Activated T-cell treated with anti-CD3 and anti-CD28 coated beads, Interleukin-2, amount 50 U/mL, for 24 hours (primary cell): Measurements from ENCODE around the gene CD1D.

Source experiments
- DNase-seq: peaks from one replicate; pipeline ENCODE4 v3.0.0-alpha.2; 2020
- H3K27ac Mint-ChIP-seq: 2 replicates; pipeline ENCODE4 v1.8.0; 2020; ENCODE audit warnings: mild to moderate bottlenecking, mixed read lengths
- H3K27me3 Mint-ChIP-seq: 2 replicates; pipeline ENCODE4 v1.8.0; 2020; ENCODE audit warnings: mixed read lengths
- H3K36me3 Mint-ChIP-seq: 2 replicates; pipeline ENCODE4 v1.8.0; 2020; ENCODE audit warnings: low read depth, mixed read lengths
- H3K4me1 Mint-ChIP-seq: 2 replicates; pipeline ENCODE4 v1.8.0; 2020; ENCODE audit warnings: low read depth, mixed read lengths
- H3K4me3 Mint-ChIP-seq: 2 replicates; pipeline ENCODE4 v1.8.0; 2020; ENCODE audit warnings: mild to moderate bottlenecking, moderate library complexity, mixed read lengths
- H3K9me3 Mint-ChIP-seq: 2 replicates; pipeline ENCODE4 v1.8.0; 2020; ENCODE audit warnings: mixed read lengths

CD1D gene

DNA sequence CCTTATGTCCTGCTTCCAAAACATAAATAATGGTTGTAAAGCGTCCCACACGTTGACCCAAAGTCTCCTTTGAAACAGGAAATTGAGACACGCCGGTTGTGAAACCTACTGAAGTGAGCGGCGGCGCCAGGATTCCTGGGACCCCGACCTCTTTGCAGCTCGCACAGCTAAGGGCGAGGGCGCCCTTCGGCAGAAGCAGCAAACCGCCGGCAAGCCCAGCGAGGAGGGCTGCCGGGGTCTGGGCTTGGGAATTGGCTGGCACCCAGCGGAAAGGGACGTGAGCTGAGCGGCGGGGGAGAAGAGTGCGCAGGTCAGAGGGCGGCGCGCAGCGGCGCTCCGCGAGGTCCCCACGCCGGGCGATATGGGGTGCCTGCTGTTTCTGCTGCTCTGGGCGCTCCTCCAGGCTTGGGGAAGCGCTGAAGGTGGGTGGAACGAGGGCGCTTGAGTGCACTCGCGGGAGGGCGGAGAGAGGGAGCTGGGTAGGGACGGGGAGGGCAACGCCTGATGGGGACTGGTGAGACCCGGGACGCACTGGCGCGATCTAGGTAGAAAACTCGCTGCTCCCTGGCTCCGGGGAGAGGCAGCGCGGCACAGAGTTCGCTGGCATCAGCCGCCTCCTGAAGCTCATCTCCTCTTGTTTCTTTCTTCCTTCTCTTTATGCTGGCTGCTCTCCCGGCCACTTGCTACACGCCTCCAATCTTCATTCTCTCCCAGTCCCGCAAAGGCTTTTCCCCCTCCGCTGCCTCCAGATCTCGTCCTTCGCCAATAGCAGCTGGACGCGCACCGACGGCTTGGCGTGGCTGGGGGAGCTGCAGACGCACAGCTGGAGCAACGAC is at the start of gene CD1D:
Gene CD1D (plus strand): TSS at position 155 of the 836 bp plus-strand sequence. CDS start 207 bp downstream, at position 362.
- DNase-seq = peak; percentile 38
- H3K9me3 Mint-ChIP-seq = no peaks in the 10 kb centered on the region
- H3K27me3 Mint-ChIP-seq = peaks cover 87% of the 10 kb centered on the region
- H3K4me3 Mint-ChIP-seq = peak within 1 kb of the TSS; percentile 77
- peaks cover 16% of the 10 kb centered on the region for H3K4me1 Mint-ChIP-seq
- H3K36me3 Mint-ChIP-seq = no peaks in the 10 kb centered on the region
- H3K27ac Mint-ChIP-seq = no peak within 1 kb of the TSS

DNA sequence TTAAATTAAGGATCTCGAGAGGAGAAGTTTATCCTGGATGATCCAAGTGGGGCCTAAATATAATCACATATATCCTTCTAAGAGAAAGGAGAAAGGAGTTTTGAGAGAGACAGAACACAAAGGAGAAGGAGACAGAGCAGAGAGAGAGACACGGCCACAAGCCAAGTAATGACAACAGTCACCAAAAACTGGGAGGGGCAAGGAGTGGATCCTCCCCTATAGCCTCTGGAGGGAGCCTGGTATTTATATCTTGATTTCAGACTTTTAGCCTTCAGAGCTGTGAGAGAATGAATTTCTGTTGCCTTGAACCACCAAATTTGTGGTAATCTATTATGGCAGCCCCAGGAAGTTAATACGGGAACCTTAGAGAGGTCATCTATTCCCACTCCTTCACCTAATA is 49.5 kb upstream of the CD1D start:
- Mint-ChIP-seq H3K36me3 (no peaks in the 10 kb centered on the region), H3K4me1 (peaks cover 1% of the 10 kb centered on the region), H3K4me3 (no peak overlapping the region), H3K27me3 (peaks cover 17% of the 10 kb centered on the region), H3K9me3 (no peaks in the 10 kb centered on the region), H3K27ac (no peak overlapping the region)
- DNase-seq = no peak

DNA sequence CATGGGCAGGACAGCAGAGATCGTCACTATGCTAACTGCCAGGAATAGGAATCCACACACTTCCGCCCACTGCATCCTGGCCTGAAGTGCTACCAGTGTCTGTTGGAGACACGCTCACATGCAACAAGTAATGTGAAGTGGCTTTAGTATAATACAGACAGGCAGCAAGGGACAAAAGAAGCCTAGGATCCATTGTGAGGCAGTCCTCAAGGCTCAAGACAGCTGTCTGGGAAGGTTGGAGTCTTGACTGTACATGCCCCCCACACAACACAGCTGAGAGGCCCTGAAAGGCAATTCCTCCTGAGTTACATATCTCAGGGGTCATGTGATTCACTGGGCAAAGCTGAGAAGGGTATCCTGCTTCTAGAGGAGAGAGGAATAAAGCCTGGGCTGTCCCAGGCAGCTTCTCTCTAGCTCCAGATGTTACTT is 39.9 kb upstream of the CD1D start:
- H3K4me3 Mint-ChIP-seq = no peak overlapping the region
- peaks cover 2% of the 10 kb centered on the region for H3K27me3 Mint-ChIP-seq
- no peaks in the 10 kb centered on the region for H3K36me3 Mint-ChIP-seq
- H3K27ac Mint-ChIP-seq = no peak overlapping the region
- DNase-seq = no peak
- no peaks in the 10 kb centered on the region for H3K9me3 Mint-ChIP-seq
- H3K4me1 Mint-ChIP-seq = no peaks in the 10 kb centered on the region

DNA sequence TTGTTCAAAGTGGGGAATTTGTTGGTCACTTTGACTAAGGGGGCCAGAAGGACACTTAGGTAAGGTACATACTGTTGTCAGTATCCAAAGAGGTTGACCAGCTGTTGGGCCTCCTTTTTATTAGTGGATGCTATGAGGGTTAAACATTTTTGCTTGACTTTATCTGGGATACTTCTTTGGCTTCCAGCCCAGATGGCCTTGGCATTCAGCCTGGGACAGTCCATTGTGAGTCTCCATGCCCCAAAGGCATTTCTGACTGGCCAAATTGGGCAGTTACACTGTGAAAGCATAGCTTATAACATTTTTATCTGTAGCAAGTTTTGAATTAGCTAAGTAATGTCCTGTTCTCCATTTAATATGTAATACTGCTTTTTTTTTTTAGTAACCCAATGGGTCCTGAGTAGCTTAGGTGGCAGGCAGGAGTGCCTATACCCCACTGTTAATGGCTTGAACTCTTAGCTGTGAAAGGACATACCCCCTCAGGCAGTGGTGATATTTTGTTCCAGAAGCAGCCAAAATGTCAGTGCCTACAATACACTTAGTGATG is 35.4 kb upstream of the CD1D start:
- DNase-seq = no peak
- Mint-ChIP-seq H3K4me3 (no peak overlapping the region), H3K27me3 (no peaks in the 10 kb centered on the region), H3K4me1 (peaks cover 23% of the 10 kb centered on the region), H3K27ac (no peak overlapping the region), H3K9me3 (peaks cover 3% of the 10 kb centered on the region), H3K36me3 (no peaks in the 10 kb centered on the region)

DNA sequence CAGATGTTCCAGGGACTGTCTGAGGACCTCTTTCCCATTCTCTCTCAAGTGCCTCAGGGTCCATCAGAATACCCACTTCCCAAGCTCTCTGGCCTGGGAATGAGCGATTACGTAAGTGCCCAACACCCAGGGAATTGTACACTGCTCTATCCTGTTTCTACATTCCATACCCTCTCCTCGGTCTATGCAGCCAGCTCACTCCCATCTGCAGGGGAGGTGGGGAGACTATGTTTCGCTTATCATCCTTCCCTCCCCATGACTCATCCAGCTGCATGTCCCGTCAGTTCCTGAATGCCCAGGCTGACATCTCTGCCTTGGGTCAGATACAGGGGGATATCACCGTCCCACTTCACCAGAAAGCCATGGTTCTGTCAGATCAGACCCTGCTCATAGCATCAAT is 34.5 kb upstream of the CD1D start:
- Mint-ChIP-seq H3K4me3 (no peak overlapping the region), H3K27ac (no peak overlapping the region), H3K4me1 (peaks cover 29% of the 10 kb centered on the region)

DNA sequence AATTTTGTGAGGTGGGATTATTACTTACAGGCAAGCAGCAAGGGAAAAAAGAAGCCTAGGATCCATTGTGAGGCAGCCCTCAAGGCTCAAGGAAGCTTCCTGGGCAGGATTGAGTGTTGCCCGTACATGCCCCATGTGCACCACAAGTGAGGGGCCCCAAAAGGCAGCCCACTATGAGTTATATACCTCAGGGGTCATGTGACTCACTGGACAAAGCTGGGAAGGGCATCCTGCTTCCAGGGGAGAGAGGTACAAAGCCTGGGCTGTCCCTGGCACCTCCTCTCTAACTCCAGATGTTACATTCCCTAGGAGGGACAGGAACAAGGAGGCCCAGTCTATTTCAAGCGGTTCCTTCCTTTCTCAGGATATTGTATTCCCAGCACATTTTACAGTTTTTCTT is 34.0 kb upstream of the CD1D start:
- Mint-ChIP-seq H3K4me1 (peaks cover 29% of the 10 kb centered on the region), H3K4me3 (no peak overlapping the region), H3K27ac (no peak overlapping the region), H3K36me3 (no peaks in the 10 kb centered on the region), H3K9me3 (peaks cover 3% of the 10 kb centered on the region), H3K27me3 (no peaks in the 10 kb centered on the region)
- no peak for DNase-seq

More for the DNA sequence above, 34.5 kb upstream of the CD1D start:
- Mint-ChIP-seq H3K36me3 (no peaks in the 10 kb centered on the region), H3K27me3 (no peaks in the 10 kb centered on the region), H3K9me3 (peaks cover 3% of the 10 kb centered on the region)
- no peak for DNase-seq

DNA sequence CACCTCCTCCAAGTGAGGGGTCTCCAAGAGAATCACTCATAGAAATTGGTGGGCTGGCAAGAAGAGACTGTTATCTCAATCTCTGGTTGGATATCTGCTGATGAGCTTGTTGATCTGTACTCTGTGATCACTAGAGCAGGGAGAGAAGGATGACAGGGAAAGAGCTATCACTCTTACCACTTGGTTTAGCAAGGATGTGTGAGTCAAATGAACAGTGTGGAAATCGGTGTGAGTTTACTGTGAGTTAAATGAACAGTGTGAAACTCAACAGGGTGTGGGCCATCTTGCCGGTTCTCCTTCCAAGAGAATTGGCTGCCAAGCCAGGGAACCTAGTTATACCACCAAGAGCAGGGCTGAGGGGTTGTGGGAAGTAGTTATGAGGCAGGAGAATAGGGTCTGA is 33.3 kb upstream of the CD1D start:
- Mint-ChIP-seq H3K4me3 (no peak overlapping the region), H3K27ac (no peak overlapping the region), H3K36me3 (no peaks in the 10 kb centered on the region), H3K27me3 (no peaks in the 10 kb centered on the region), H3K4me1 (peaks cover 29% of the 10 kb centered on the region), H3K9me3 (peaks cover 3% of the 10 kb centered on the region)
- no peak for DNase-seq

DNA sequence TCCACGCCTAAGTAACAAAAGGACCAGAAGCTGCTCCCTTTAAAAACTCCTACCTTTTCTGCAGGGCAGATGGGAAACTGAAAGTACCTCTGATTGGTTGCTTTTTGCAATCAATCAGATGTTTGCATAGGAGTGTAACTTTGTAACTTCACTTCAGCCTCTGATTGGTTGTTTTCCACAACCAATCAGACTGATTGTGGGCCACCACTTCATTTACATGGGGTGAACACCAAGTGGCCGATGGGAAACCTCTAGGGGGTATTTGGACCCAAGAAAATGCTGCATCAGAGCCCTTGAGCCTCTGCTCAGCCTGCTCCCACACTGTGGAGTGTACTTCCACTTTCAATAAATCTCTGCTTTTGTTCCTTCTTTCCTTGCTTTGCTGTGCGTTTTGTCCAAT is 32.8 kb upstream of the CD1D start:
- Mint-ChIP-seq H3K27ac (no peak overlapping the region), H3K36me3 (no peaks in the 10 kb centered on the region), H3K27me3 (no peaks in the 10 kb centered on the region), H3K4me1 (peaks cover 29% of the 10 kb centered on the region), H3K4me3 (no peak overlapping the region), H3K9me3 (peaks cover 3% of the 10 kb centered on the region)
- no peak for DNase-seq

DNA sequence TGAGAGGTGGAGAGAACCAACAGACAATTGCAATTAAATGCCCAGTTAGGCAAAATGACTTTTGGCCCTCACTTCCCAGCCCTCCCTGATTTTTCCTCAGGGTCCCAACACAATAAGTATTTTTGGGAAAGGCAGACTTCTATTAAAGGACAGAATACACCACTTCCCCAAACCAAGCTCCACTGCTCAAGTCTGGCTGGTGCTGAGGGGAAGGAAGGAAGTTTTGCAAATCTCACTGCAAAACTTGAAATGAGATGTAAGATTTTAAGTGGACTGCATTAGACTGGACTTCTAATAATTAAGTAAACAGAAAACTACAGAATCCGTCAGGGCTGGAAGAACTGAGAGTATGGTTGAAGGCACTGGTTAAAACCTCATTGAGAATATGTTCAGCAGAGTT is 32.2 kb upstream of the CD1D start:
- Mint-ChIP-seq H3K4me3 (no peak overlapping the region), H3K27me3 (no peaks in the 10 kb centered on the region), H3K4me1 (peaks cover 32% of the 10 kb centered on the region), H3K27ac (no peak overlapping the region), H3K9me3 (peaks cover 3% of the 10 kb centered on the region), H3K36me3 (no peaks in the 10 kb centered on the region)
- DNase-seq = no peak

DNA sequence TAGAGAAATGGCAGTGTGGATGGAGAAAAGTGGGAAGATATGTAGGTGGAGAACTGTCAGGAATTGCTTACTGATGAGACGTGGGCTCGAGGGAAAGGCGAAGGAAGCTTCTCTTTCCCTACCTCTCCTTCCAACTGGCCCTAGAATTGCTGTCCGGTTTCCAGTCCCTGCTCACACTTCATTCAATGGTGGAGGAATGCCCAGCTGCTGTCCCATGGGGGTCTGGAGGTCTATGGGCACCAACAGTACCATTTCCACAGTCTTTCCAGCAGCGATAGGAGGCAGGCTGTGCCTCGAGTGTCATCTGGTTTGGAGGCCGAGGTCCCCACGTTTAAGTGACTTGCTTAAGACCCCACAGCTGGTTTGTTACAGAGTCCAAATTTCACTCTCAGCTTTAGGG is 31.5 kb upstream of the CD1D start:
- peaks cover 32% of the 10 kb centered on the region for H3K4me1 Mint-ChIP-seq
- H3K4me3 Mint-ChIP-seq = peak overlapping the region; percentile 78
- H3K27me3 Mint-ChIP-seq = no peaks in the 10 kb centered on the region
- H3K9me3 Mint-ChIP-seq = peaks cover 3% of the 10 kb centered on the region
- peak overlapping the region; percentile 93 for H3K27ac Mint-ChIP-seq
- H3K36me3 Mint-ChIP-seq = no peaks in the 10 kb centered on the region
- DNase-seq = peak; percentile 44

DNA sequence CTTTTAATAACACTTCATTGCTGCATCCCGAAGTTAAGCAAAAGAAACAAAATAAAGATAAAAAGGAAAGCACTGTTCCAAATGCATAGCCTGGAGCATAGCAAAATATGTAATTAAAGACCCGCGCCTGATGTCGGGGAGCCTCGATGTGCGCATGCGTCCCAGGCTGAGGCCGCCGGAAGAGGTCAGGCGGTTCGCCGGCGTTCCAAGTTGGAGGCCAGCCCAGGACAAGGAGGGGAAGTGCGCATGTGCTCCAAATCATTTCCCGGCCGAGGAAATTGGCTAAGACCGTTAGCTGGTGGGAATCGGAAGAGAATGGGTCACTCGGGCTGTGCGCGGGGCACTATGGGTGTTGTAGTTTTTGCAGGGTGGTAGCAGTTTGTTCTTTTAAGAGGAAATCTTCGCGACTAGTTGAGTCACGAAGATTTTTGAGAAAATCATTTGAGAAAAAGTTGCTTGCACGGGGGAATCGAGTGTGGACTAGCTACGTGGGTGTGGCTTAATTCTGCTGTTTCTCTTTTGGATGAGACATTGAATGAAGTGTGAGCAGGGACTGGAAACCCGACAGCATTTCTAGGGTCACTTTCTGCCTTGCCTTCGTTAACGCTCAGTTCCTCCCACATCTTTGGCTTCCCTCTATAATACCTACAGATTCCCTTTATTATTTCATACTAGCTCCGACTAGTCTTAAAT is 31.0 kb upstream of the CD1D start:
- Mint-ChIP-seq H3K9me3 (peaks cover 3% of the 10 kb centered on the region), H3K27me3 (peaks cover 2% of the 10 kb centered on the region), H3K4me3 (peak overlapping the region; percentile 78), H3K4me1 (peaks cover 32% of the 10 kb centered on the region), H3K27ac (peak overlapping the region; percentile 93), H3K36me3 (no peaks in the 10 kb centered on the region)
- peak; percentile 84 for DNase-seq

DNA sequence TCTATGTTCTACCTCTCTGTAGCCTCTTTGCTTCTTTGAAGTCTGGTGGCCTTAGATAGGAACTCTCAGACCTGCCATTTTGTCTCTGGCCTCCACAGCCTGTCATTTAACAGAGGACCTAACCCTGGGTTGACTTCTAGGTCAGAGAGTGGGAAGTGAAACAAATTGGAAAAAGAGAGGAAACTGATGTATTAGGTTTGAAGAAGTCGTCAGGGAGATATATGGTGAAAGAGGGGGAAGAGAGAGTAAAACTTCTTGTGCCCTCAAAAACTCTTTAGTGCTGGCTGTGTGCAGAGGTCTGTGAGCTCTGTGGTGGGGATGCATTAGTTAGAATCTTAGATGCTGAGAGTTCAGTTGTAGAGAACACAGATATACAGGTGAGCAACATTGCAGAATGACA is 30.2 kb upstream of the CD1D start:
- H3K27me3 Mint-ChIP-seq = peaks cover 6% of the 10 kb centered on the region

DNA sequence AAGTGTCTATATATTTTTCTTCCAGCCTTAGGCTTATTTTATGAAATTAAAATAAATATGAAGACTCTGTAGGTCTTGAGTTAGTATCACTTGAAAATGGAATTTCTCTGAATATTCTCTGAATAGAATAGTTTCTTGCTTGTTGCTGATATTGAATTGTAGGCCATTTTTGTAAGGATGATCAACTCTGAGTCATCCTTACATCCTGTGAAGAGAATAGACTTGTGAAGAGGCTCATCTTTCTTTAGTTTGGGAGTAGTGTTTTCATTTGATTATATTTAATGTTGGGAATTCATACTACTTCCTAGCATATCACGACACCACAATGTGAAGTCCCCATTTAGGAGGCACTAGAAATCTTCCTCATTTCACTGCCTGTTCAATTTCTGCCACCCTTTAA is 27.5 kb upstream of the CD1D start:
- Mint-ChIP-seq H3K9me3 (peaks cover 3% of the 10 kb centered on the region), H3K4me1 (peaks cover 28% of the 10 kb centered on the region), H3K36me3 (no peaks in the 10 kb centered on the region), H3K4me3 (no peak overlapping the region), H3K27ac (no peak overlapping the region), H3K27me3 (peaks cover 21% of the 10 kb centered on the region)
- DNase-seq = no peak

More for the DNA sequence above, 30.2 kb upstream of the CD1D start:
- Mint-ChIP-seq H3K9me3 (peaks cover 3% of the 10 kb centered on the region), H3K27ac (no peak overlapping the region), H3K4me1 (peaks cover 32% of the 10 kb centered on the region), H3K4me3 (peak overlapping the region; percentile 78), H3K36me3 (no peaks in the 10 kb centered on the region)
- DNase-seq = no peak

DNA sequence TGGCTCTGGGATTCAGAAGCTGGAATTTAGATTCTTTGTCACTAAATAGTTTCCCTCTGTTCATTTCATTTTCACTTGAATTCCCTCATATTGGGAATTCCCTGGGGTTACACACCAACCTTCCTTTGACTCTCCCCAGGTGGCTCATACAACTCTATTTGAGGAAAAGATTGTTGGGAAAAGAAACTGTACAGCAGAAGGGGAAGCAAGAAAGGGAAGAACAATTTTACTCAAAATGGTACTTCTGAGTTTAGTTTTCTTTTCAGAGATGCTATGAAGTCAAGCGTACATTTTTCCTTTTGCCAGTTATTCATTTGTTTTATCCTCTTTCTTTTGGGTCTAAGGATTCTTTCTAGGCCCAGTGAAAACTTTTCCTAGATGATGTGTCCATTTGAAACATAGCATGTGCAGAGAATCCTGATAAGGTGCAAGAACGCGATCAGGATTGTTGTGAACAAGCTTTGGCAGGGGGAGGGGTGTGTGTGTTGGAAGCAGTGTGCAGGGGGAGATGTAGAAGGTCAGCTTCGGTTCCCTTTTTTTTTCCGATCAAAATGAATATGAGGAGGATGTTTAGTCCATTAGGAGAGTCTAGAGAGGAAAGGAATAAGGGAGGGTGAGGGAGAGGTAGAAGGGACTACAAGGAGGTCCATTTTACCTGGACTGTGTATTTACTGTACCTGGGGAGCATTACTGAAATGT is 26.8 kb upstream of the CD1D start:
- H3K36me3 Mint-ChIP-seq = no peaks in the 10 kb centered on the region
- peaks cover 25% of the 10 kb centered on the region for H3K27me3 Mint-ChIP-seq
- no peak overlapping the region for H3K4me3 Mint-ChIP-seq
- H3K9me3 Mint-ChIP-seq = peaks cover 1% of the 10 kb centered on the region
- no peak for DNase-seq
- no peak overlapping the region for H3K27ac Mint-ChIP-seq
- H3K4me1 Mint-ChIP-seq = peaks cover 23% of the 10 kb centered on the region
